CD8-positive, alpha-beta memory T cell (primary cell): Measurements from ENCODE around the gene ZNF248. TPM values are rescaled to one million over a fixed set of nuclear protein-coding genes. Genes with fewer than 3 reads are reported as not detected.
"Not testable (repeated sequence)": the region's sequence is repeated elsewhere in the genome, so short reads cannot be mapped to it uniquely, and the experiment has no call there.

Experiments
- CTCF ChIA-PET: fragments of 350-600 bp; sonication (Branson Sonifier 250); formaldehyde crosslinking; loops from one replicate; lab custom pipeline; 2021; ENCODE audit warnings: antibody characterized with exemption; lab: Charles Lee
- POLR2A ChIA-PET: fragments of 350-600 bp; sonication (Branson Sonifier 250); formaldehyde crosslinking; loops from one replicate; lab custom pipeline; 2021; ENCODE audit warnings: antibody characterized with exemption; lab: Charles Lee
- DNase-seq, 5 donors: peaks; one replicate each; pipeline versions ENCODE4 v3.0.0 to v3.0.0-alpha.2; 2020 to 2022; ENCODE audit warnings: mixed read lengths in 1 of 5
- H3K27ac ChIP-seq: one replicate; pipeline ENCODE4 v1.7.0; 2013; ENCODE audit warnings: low read depth, mild to moderate bottlenecking, low read length, moderate library complexity
- H3K27me3 ChIP-seq: 2 replicates; pipeline ENCODE4 v1.7.0; 2013; ENCODE audit warnings: low read length, mild to moderate bottlenecking; ENCODE audit not compliant: insufficient read depth, poor library complexity, severe bottlenecking
- H3K36me3 ChIP-seq: 2 replicates; pipeline ENCODE4 v1.7.0; 2013; ENCODE audit warnings: mild to moderate bottlenecking, low read length, moderate library complexity; ENCODE audit not compliant: insufficient read depth
- H3K4me1 ChIP-seq: 2 replicates; pipeline ENCODE4 v1.7.0; 2013; ENCODE audit warnings: mild to moderate bottlenecking, low read length, moderate library complexity; ENCODE audit not compliant: insufficient read depth
- H3K4me3 ChIP-seq: 2 replicates; pipeline ENCODE4 v1.7.0; 2013; ENCODE audit warnings: mild to moderate bottlenecking, low read length
- H3K9me3 ChIP-seq: 2 replicates; pipeline ENCODE4 v1.7.0; 2013; ENCODE audit warnings: mild to moderate bottlenecking, low read length
- H3K27ac Mint-ChIP-seq, 8 donors: one replicate each; pipeline ENCODE4 v1.8.0; 2020 to 2021; ENCODE audit warnings: mixed read lengths in 8 of 8, mild to moderate bottlenecking in 6 of 8, inconsistent platforms in 3 of 8, moderate library complexity in 3 of 8
- H3K27me3 Mint-ChIP-seq, 2 donors: one replicate each; pipeline ENCODE4 v1.8.0; 2020 to 2021; ENCODE audit warnings: mixed read lengths in 2 of 2, mild to moderate bottlenecking in 1 of 2, moderate library complexity in 1 of 2
- H3K36me3 Mint-ChIP-seq, 3 donors: one replicate each; pipeline ENCODE4 v1.8.0; 2020 to 2021; ENCODE audit warnings: mixed read lengths in 3 of 3, inconsistent platforms in 1 of 3, mild to moderate bottlenecking in 1 of 3
- H3K4me1 Mint-ChIP-seq, 3 donors: one replicate each; pipeline ENCODE4 v1.8.0; 2020 to 2021; ENCODE audit warnings: mixed read lengths in 3 of 3, inconsistent platforms in 1 of 3, mild to moderate bottlenecking in 1 of 3
- H3K4me3 Mint-ChIP-seq, 7 donors: one replicate each; pipeline ENCODE4 v1.8.0; 2020 to 2021; ENCODE audit warnings: mixed read lengths in 7 of 7, mild to moderate bottlenecking in 6 of 7, moderate library complexity in 4 of 7, inconsistent platforms in 2 of 7
- H3K9me3 Mint-ChIP-seq, 5 donors: one replicate each; pipeline ENCODE4 v1.8.0; 2020 to 2022; ENCODE audit warnings: mixed read lengths in 5 of 5, mild to moderate bottlenecking in 3 of 5, moderate library complexity in 2 of 5, inconsistent platforms in 1 of 5
- polyA plus RNA-seq: library from polyadenylated mRNA; unstranded; fragments of 300-500 nt; fragmentation: Illumina TruSeq; gene quantifications from one replicate; pipeline ENCODE4 v1.2.3, GENCODE V29; 2021
- total RNA-seq, 2 experiments: library from RNA; stranded (reverse); gene quantifications; one replicate each; pipeline ENCODE4 v1.2.3, GENCODE V29; 2021

The ZNF248 gene
- total and polyA plus RNA-seq, 3 experiments from 2014 or later, result 5.8 to 6.8 (median 6.0) TPM

GRCh38 chr10:37871568-37872251 is 14.3 kb upstream of the ZNF248 start:
- Histone ChIP-seq H3K4me3 (no peak overlapping the region), H3K4me1 (no peaks in the 10 kb centered on the region), H3K27me3 (no peaks in the 10 kb centered on the region), H3K27ac (no peak overlapping the region), H3K36me3 (no peaks in the 10 kb centered on the region), H3K9me3 (no peaks in the 10 kb centered on the region)
- Mint-ChIP-seq H3K27me3 (no peaks in the 10 kb centered on the region), H3K36me3 (no peaks in the 10 kb centered on the region), H3K9me3 (no peaks in the 10 kb centered on the region), H3K4me3 (no peak overlapping the region), H3K4me1 (no peaks in the 10 kb centered on the region), H3K27ac (peak overlapping the region in 1 of 8 donors; percentile 11)
- POLR2A ChIA-PET, result no interaction called here
- CTCF ChIA-PET, result no interaction called here
- DNase-seq, result no peak

- H3K9me3 Mint-ChIP-seq, result no peaks in the 10 kb centered on the region
These were observed 13.7 kb upstream of the ZNF248 start for GRCh38 chr10:37871143-37871542.

GRCh38 chr10:37868796-37869195 is 11.4 kb upstream of the ZNF248 start:
- DNase-seq, result no peak
- Mint-ChIP-seq H3K36me3 (no peaks in the 10 kb centered on the region), H3K4me1 (no peaks in the 10 kb centered on the region), H3K9me3 (no peaks in the 10 kb centered on the region), H3K27me3 (no peaks in the 10 kb centered on the region), H3K27ac (no peak overlapping the region), H3K4me3 (no peak overlapping the region)
- ChIA-PET CTCF (no interaction called here), POLR2A (no interaction called here)
- no peaks in the 10 kb centered on the region for H3K27me3 ChIP-seq
- no peaks in the 10 kb centered on the region for H3K4me1 ChIP-seq
- H3K9me3 ChIP-seq, result no peaks in the 10 kb centered on the region
- H3K27ac ChIP-seq, result no peak overlapping the region
- no peaks in the 10 kb centered on the region for H3K36me3 ChIP-seq
- no peak overlapping the region for H3K4me3 ChIP-seq

More at GRCh38 chr10:37871143-37871542, 13.7 kb upstream of the ZNF248 start:
- no peaks in the 10 kb centered on the region for H3K4me1 ChIP-seq
- H3K4me3 ChIP-seq, result no peak overlapping the region
- Mint-ChIP-seq H3K27me3 (no peaks in the 10 kb centered on the region), H3K4me1 (no peaks in the 10 kb centered on the region), H3K4me3 (no peak overlapping the region), H3K36me3 (no peaks in the 10 kb centered on the region), H3K27ac (no peak overlapping the region)
- no peaks in the 10 kb centered on the region for H3K9me3 ChIP-seq
- no peak for DNase-seq
- ChIA-PET POLR2A (no interaction called here), CTCF (no interaction called here)
- no peaks in the 10 kb centered on the region for H3K27me3 ChIP-seq
- H3K27ac ChIP-seq, result no peak overlapping the region
- H3K36me3 ChIP-seq, result no peaks in the 10 kb centered on the region

- Histone ChIP-seq H3K4me3 (no peak overlapping the region), H3K36me3 (no peaks in the 10 kb centered on the region), H3K27me3 (no peaks in the 10 kb centered on the region), H3K9me3 (no peaks in the 10 kb centered on the region), H3K27ac (no peak overlapping the region), H3K4me1 (no peaks in the 10 kb centered on the region)
- Mint-ChIP-seq H3K4me1 (no peaks in the 10 kb centered on the region), H3K9me3 (no peaks in the 10 kb centered on the region), H3K4me3 (no peak overlapping the region), H3K36me3 (no peaks in the 10 kb centered on the region), H3K27ac (no peak overlapping the region), H3K27me3 (no peaks in the 10 kb centered on the region)
- CTCF ChIA-PET, result no interaction called here
- POLR2A ChIA-PET, result no interaction called here
- DNase-seq, result no peak
These were observed 8.8 kb upstream of the ZNF248 start for GRCh38 chr10:37865957-37866803.

- Mint-ChIP-seq H3K4me1 (no peaks in the 10 kb centered on the region), H3K27ac (no peak overlapping the region), H3K9me3 (no peaks in the 10 kb centered on the region), H3K27me3 (no peaks in the 10 kb centered on the region), H3K4me3 (no peak overlapping the region), H3K36me3 (no peaks in the 10 kb centered on the region)
- DNase-seq, result no peak
- H3K9me3 ChIP-seq, result no peaks in the 10 kb centered on the region
- POLR2A ChIA-PET, result no interaction called here
- CTCF ChIA-PET, result no interaction called here
- H3K36me3 ChIP-seq, result no peaks in the 10 kb centered on the region
- H3K4me3 ChIP-seq, result no peak overlapping the region
- no peaks in the 10 kb centered on the region for H3K4me1 ChIP-seq
- no peak overlapping the region for H3K27ac ChIP-seq
- H3K27me3 ChIP-seq, result no peaks in the 10 kb centered on the region
These were observed 7.9 kb upstream of the ZNF248 start for GRCh38 chr10:37865264-37865663.

- Mint-ChIP-seq H3K36me3 (peaks cover 0 to 12% (median 2%) of the 10 kb centered on the region in 3 donors), H3K27ac (no peak overlapping the region), H3K4me1 (peaks cover 19 to 24% (median 22%) of the 10 kb centered on the region in 3 donors), H3K9me3 (peaks cover 0 to 2% (median 0%) of the 10 kb centered on the region in 5 donors), H3K4me3 (peak overlapping the region in 1 of 7 donors; percentile 80), H3K27me3 (peaks cover 0 to 3% of the 10 kb centered on the region in 2 donors)
- Histone ChIP-seq H3K27me3 (no peaks in the 10 kb centered on the region), H3K4me3 (no peak overlapping the region), H3K36me3 (no peaks in the 10 kb centered on the region), H3K4me1 (peaks cover 15% of the 10 kb centered on the region), H3K27ac (no peak overlapping the region), H3K9me3 (no peaks in the 10 kb centered on the region)
- CTCF ChIA-PET, result no interaction called here
- DNase-seq, result peak in 1 of 5 donors; percentile 1
- POLR2A ChIA-PET, result no interaction called here
These were observed 3.2 kb upstream of the ZNF248 start for GRCh38 chr10:37860494-37861190.

GRCh38 chr10:37859270-37859669 is 1.9 kb upstream of the ZNF248 start:
- H3K4me3 ChIP-seq, DNase-seq, H3K36me3 ChIP-seq, H3K27me3 Mint-ChIP-seq, H3K9me3 ChIP-seq, H3K27me3 ChIP-seq, H3K9me3 Mint-ChIP-seq, POLR2A ChIA-PET, H3K27ac ChIP-seq: not testable (repeated sequence)
- Mint-ChIP-seq H3K36me3 (peaks cover 0 to 15% (median 2%) of the 10 kb centered on the region in 3 donors), H3K27ac (peak overlapping the region in 3 of 8 donors; percentile 23 to 95 (median 93)), H3K4me3 (peak overlapping the region in 2 of 7 donors; percentile 86 to 98), H3K4me1 (peaks cover 32 to 38% (median 36%) of the 10 kb centered on the region in 3 donors)
- CTCF ChIA-PET, result interaction anchor here (2.0 kb wide), 1 partner anchor 118 kb away, joined by 7 read pairs; the partner anchor contains the start of gene ZNF25
- H3K4me1 ChIP-seq, result peaks cover 19% of the 10 kb centered on the region
